A549 (cell line): ENCODE data around the gene SIN3A.
"Not testable (repeated sequence)": the region's sequence is repeated elsewhere in the genome, so short reads cannot be mapped to it uniquely, and the experiment has no call there.

Experiments
- CEBPB ChIP-seq, 2 experiments: fragments of >200 bp in 1 of 2; sonication (Bioruptor Twin) in 1 of 2; formaldehyde crosslinking in 1 of 2; IDR thresholded peaks; 2 replicates each; pipeline ENCODE4 v1.6.1; 2012 to 2016
- CTCF ChIP-seq: fragments of >200 bp; sonication (Bioruptor Twin); formaldehyde crosslinking; IDR thresholded peaks from 3 replicates; pipeline ENCODE4 v1.5.1; 2016
- EP300 ChIP-seq, 2 experiments: fragments of >200 bp; sonication (Bioruptor Twin); formaldehyde crosslinking; IDR thresholded peaks; 2 replicates in 1 of 2; 3 replicates in 1 of 2; pipeline ENCODE4 v1.6.1; 2016 to 2017
- NR3C1 ChIP-seq: fragments of >200 bp; sonication (Bioruptor Twin); formaldehyde crosslinking; IDR thresholded peaks from 3 replicates; pipeline ENCODE4 v1.6.1; 2017
- POLR2A ChIP-seq: IDR thresholded peaks from 2 replicates; pipeline ENCODE4 v1.6.1; 2012; ENCODE audit warnings: mild to moderate bottlenecking, low read length
- RAD21 ChIP-seq, 2 experiments: fragments of >200 bp in 1 of 2; sonication (Bioruptor Twin) in 1 of 2; formaldehyde crosslinking in 1 of 2; IDR thresholded peaks in 1 of 2; conservative IDR thresholded peaks in 1 of 2; 2 replicates in 1 of 2; 3 replicates in 1 of 2; pipeline ENCODE4 v1.6.1; 2012 to 2018; ENCODE audit warnings: inconsistent platforms in 1 of 2
- SMC3 ChIP-seq: fragments of >200 bp; sonication (Bioruptor Twin); formaldehyde crosslinking; IDR thresholded peaks from 3 replicates; pipeline ENCODE4 v1.6.1; 2018; ENCODE audit warnings: inconsistent platforms

- not testable (repeated sequence) for TF ChIP-seq SMC3; POLR2A; NR3C1; CEBPB (IDR thresholded peaks at IDR 0.05); EP300 (IDR thresholded peaks at IDR 0.05); CTCF; RAD21 (conservative IDR thresholded peaks at IDR 0.05 in 1 of 2, IDR thresholded peaks at IDR 0.05 in 1 of 2)
These were observed 32.1 kb upstream of the SIN3A start for GRCh38 chr15:75483556-75483955.
